ENCODE data around the gene DUSP16.

DUSP16 gene

DNA sequence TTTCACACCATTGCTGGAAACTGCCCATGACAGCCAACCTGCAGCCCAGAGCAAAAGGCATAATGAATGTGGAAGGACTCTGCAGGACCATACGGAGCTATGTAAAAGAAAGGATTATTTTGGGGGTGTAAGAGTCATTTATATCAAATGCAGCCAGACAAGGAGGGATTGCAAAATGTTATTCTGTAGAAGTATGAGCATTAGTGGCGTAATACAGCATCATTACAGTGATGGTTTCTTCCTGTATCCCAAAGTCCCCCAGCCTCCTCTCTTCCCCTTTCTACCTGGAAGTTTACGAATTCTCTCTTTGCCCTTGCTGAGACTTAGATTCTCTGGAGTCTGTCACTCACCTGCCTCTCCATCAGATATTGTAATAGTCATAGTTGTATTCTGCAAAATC, 115.9 kb downstream of the DUSP16 start:
- no peak overlapping the region for H3K27ac ChIP-seq (ENCODE audit: insufficient read depth, low read depth, low read length, poor library complexity, severe bottlenecking)
- no peak overlapping the region for H3K4me3 ChIP-seq (ENCODE audit: insufficient read depth, low read depth, low read length)
- no peaks in the 10 kb centered on the region for H3K4me1 ChIP-seq (ENCODE audit: control insufficient read depth, insufficient read depth, low read length)
- H3K9me3 ChIP-seq (ENCODE audit: control insufficient read depth, low read length), result no peaks in the 10 kb centered on the region
- WGBS, 2 experiments, result 83 to 92% methylated on average over 3 of the region's 3 CpGs
- H3K36me3 ChIP-seq (ENCODE audit: control insufficient read depth, insufficient read depth, low read length), result no peaks in the 10 kb centered on the region
- no peaks in the 10 kb centered on the region for H3K27me3 ChIP-seq (ENCODE audit: control insufficient read depth, insufficient read depth, low read length, poor library complexity, severe bottlenecking)

- no peaks in the 10 kb centered on the region for H3K27me3 ChIP-seq (ENCODE audit: control insufficient read depth, insufficient read depth, low read length, poor library complexity, severe bottlenecking)
- H3K36me3 ChIP-seq (ENCODE audit: control insufficient read depth, insufficient read depth, low read length), result no peaks in the 10 kb centered on the region
- no peaks in the 10 kb centered on the region for H3K4me1 ChIP-seq (ENCODE audit: control insufficient read depth, insufficient read depth, low read length)
- 93 to 100% methylated on average over 1 to 2 of the region's 2 CpGs for WGBS, 2 experiments
- H3K4me3 ChIP-seq (ENCODE audit: insufficient read depth, low read depth, low read length), result no peak overlapping the region
- no peaks in the 10 kb centered on the region for H3K9me3 ChIP-seq (ENCODE audit: control insufficient read depth, low read length)
- H3K27ac ChIP-seq (ENCODE audit: insufficient read depth, low read depth, low read length, poor library complexity, severe bottlenecking), result no peak overlapping the region
These were observed 116.8 kb downstream of the DUSP16 start for GRCh38 chr12:12445882-12446181.

GRCh38 chr12:12445165-12445881, 117.3 kb downstream of the DUSP16 start:
- no peak overlapping the region for H3K4me3 ChIP-seq (ENCODE audit: insufficient read depth, low read depth, low read length)
- no peaks in the 10 kb centered on the region for H3K27me3 ChIP-seq (ENCODE audit: control insufficient read depth, insufficient read depth, low read length, poor library complexity, severe bottlenecking)
- H3K9me3 ChIP-seq (ENCODE audit: control insufficient read depth, low read length), result no peaks in the 10 kb centered on the region
- H3K27ac ChIP-seq (ENCODE audit: insufficient read depth, low read depth, low read length, poor library complexity, severe bottlenecking), result no peak overlapping the region
- 88 to 100% methylated on average over 3 to 4 of the region's 4 CpGs for WGBS, 2 experiments
- H3K36me3 ChIP-seq (ENCODE audit: control insufficient read depth, insufficient read depth, low read length), result no peaks in the 10 kb centered on the region
- H3K4me1 ChIP-seq (ENCODE audit: control insufficient read depth, insufficient read depth, low read length), result no peaks in the 10 kb centered on the region

- no peak overlapping the region for H3K4me3 ChIP-seq (ENCODE audit: insufficient read depth, low read depth, low read length)
- no peak overlapping the region for H3K27ac ChIP-seq (ENCODE audit: insufficient read depth, low read depth, low read length, poor library complexity, severe bottlenecking)
- no peaks in the 10 kb centered on the region for H3K9me3 ChIP-seq (ENCODE audit: control insufficient read depth, low read length)
- H3K27me3 ChIP-seq (ENCODE audit: control insufficient read depth, insufficient read depth, low read length, poor library complexity, severe bottlenecking), result no peaks in the 10 kb centered on the region
- 96 to 99% methylated on average over 5 of the region's 5 CpGs for WGBS, 2 experiments
- no peaks in the 10 kb centered on the region for H3K4me1 ChIP-seq (ENCODE audit: control insufficient read depth, insufficient read depth, low read length)
- no peaks in the 10 kb centered on the region for H3K36me3 ChIP-seq (ENCODE audit: control insufficient read depth, insufficient read depth, low read length)
These were observed 119.2 kb downstream of the DUSP16 start for GRCh38 chr12:12443431-12443878.

DNA sequence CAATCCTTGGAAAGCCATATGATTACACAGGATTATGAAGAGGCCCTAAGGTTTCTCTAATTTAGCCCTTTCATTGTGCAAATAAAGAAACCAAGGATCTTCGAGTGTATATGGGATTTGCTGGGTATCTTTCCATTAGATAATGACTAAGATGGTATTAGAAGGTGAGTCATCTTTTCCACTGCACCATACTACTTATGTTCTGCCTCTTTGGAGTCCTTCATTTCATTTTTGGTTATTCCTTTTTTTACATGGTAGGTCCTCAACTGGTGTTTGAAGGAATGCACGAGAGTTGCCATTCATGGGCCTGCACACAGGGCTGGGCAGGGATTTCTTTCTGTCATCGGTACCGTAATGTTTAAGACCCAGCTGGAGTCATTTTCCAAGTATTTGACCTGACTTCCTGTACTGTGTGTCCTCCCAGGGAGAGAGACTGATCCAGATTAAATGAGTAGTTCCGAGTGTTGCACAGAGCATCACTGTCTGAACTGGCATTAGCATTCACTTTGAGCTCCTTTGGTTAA, 120.1 kb downstream of the DUSP16 start:
- H3K4me1 ChIP-seq (ENCODE audit: control insufficient read depth, insufficient read depth, low read length), result no peaks in the 10 kb centered on the region
- no peak overlapping the region for H3K4me3 ChIP-seq (ENCODE audit: insufficient read depth, low read depth, low read length)
- H3K27ac ChIP-seq (ENCODE audit: insufficient read depth, low read depth, low read length, poor library complexity, severe bottlenecking), result no peak overlapping the region
- no peaks in the 10 kb centered on the region for H3K27me3 ChIP-seq (ENCODE audit: control insufficient read depth, insufficient read depth, low read length, poor library complexity, severe bottlenecking)
- no peaks in the 10 kb centered on the region for H3K9me3 ChIP-seq (ENCODE audit: control insufficient read depth, low read length)
- no peaks in the 10 kb centered on the region for H3K36me3 ChIP-seq (ENCODE audit: control insufficient read depth, insufficient read depth, low read length)
- 95 to 97% methylated on average over 4 to 5 of the region's 5 CpGs for whole genome bisulfite sequencing, 2 experiments

DNA sequence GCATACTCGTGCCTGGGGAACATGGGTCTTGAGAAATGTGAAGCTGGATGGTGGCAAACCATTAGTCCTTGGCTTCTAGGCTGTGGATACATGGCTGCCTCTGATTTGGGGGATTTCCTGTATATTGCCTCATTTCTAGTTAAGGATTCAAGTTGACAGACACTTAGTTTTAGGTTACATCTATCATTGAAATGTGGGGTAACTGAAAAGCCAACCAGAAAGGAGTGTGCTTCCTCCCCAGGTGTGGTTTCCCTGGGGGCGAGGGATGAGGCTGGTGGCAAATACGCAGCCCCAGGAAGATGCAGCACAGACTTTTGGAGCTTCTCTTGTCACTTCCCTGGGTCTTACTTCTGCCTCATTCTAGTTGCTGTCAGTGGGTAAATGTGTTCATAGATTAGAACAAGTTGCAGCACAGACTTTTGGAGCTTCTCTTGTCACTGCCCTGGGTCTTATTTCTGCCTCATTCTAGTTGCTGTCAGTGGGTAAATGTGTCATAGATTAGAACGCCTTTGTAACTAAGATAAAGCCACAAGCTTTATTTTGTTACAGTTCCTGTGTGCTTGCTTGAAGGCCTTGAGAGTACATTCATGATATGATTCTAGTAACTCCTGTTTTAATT, 120.7 kb downstream of the DUSP16 start:
- H3K27ac ChIP-seq (ENCODE audit: insufficient read depth, low read depth, low read length, poor library complexity, severe bottlenecking), result no peak overlapping the region
- no peaks in the 10 kb centered on the region for H3K36me3 ChIP-seq (ENCODE audit: control insufficient read depth, insufficient read depth, low read length)
- no peak overlapping the region for H3K4me3 ChIP-seq (ENCODE audit: insufficient read depth, low read depth, low read length)
- WGBS, 2 experiments, result 86 to 95% methylated on average over 4 of the region's 4 CpGs
- H3K4me1 ChIP-seq (ENCODE audit: control insufficient read depth, insufficient read depth, low read length), result no peaks in the 10 kb centered on the region
- no peaks in the 10 kb centered on the region for H3K27me3 ChIP-seq (ENCODE audit: control insufficient read depth, insufficient read depth, low read length, poor library complexity, severe bottlenecking)
- no peaks in the 10 kb centered on the region for H3K9me3 ChIP-seq (ENCODE audit: control insufficient read depth, low read length)

DNA sequence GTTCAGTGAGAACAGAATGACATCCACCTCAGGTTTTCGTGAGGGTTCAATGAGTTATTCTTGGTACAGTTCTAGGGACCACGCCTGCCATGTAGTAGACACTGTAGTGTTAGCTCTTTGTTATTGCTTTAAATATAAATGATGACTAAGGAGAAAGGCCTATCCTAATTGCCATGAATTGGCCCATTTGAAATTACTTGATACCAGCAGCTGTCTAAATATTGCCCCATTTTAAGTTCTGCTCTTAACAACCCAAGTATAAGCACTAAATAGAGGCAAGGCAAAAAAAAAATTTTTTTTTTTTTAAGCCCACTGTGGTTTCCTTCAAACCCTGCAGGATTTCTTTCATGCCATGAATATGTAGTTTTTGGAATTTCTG, 121.2 kb downstream of the DUSP16 start:
- H3K27ac ChIP-seq (ENCODE audit: insufficient read depth, low read depth, low read length, poor library complexity, severe bottlenecking), result no peak overlapping the region
- H3K4me3 ChIP-seq (ENCODE audit: insufficient read depth, low read depth, low read length), result no peak overlapping the region
- H3K27me3 ChIP-seq (ENCODE audit: control insufficient read depth, insufficient read depth, low read length, poor library complexity, severe bottlenecking), result no peaks in the 10 kb centered on the region
- H3K9me3 ChIP-seq (ENCODE audit: control insufficient read depth, low read length), result no peaks in the 10 kb centered on the region
- WGBS, 2 experiments, result 97 to 100% methylated on average over 2 of the region's 2 CpGs
- no peaks in the 10 kb centered on the region for H3K36me3 ChIP-seq (ENCODE audit: control insufficient read depth, insufficient read depth, low read length)
- no peaks in the 10 kb centered on the region for H3K4me1 ChIP-seq (ENCODE audit: control insufficient read depth, insufficient read depth, low read length)

GRCh38 chr12:12440784-12441428, 121.8 kb downstream of the DUSP16 start:
- H3K4me3 ChIP-seq (ENCODE audit: insufficient read depth, low read depth, low read length), result no peak overlapping the region
- H3K4me1 ChIP-seq (ENCODE audit: control insufficient read depth, insufficient read depth, low read length), result no peaks in the 10 kb centered on the region
- no peak overlapping the region for H3K27ac ChIP-seq (ENCODE audit: insufficient read depth, low read depth, low read length, poor library complexity, severe bottlenecking)
- H3K27me3 ChIP-seq (ENCODE audit: control insufficient read depth, insufficient read depth, low read length, poor library complexity, severe bottlenecking), result no peaks in the 10 kb centered on the region
- no peaks in the 10 kb centered on the region for H3K9me3 ChIP-seq (ENCODE audit: control insufficient read depth, low read length)
- 94 to 97% methylated on average over 4 of the region's 4 CpGs for WGBS, 2 experiments
- no peaks in the 10 kb centered on the region for H3K36me3 ChIP-seq (ENCODE audit: control insufficient read depth, insufficient read depth, low read length)

DNA sequence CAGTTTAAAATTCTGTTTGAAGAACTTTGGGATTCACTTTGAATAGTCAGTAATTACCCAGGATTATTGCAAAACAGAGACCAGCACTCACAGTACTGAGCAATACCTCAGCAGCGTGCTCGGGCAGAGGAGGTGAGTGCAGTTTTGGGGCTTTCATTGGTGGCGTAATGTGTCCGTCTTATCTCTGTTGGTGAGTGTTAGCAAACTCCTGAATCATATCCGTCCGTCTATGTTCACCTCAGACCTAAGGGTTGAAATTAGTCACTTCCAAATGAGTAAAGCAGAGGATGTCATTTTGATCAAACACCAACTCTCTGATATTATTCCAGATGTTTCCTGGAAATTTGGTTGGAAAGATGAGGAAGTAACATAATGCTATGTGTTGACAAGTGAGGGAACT, 123.0 kb downstream of the DUSP16 start:
- 82% methylated on average over 6 of the region's 6 CpGs for WGBS, 2 experiments
- Histone ChIP-seq H3K9me3 (ENCODE audit: control insufficient read depth, low read length) (no peaks in the 10 kb centered on the region), H3K4me3 (ENCODE audit: insufficient read depth, low read depth, low read length) (no peak overlapping the region), H3K27me3 (ENCODE audit: control insufficient read depth, insufficient read depth, low read length, poor library complexity, severe bottlenecking) (no peaks in the 10 kb centered on the region), H3K4me1 (ENCODE audit: control insufficient read depth, insufficient read depth, low read length) (no peaks in the 10 kb centered on the region), H3K36me3 (ENCODE audit: control insufficient read depth, insufficient read depth, low read length) (no peaks in the 10 kb centered on the region), H3K27ac (ENCODE audit: insufficient read depth, low read depth, low read length, poor library complexity, severe bottlenecking) (no peak overlapping the region)

- no peaks in the 10 kb centered on the region for H3K9me3 ChIP-seq (ENCODE audit: control insufficient read depth, low read length)
- H3K27ac ChIP-seq (ENCODE audit: insufficient read depth, low read depth, low read length, poor library complexity, severe bottlenecking), result no peak overlapping the region
- no peak overlapping the region for H3K4me3 ChIP-seq (ENCODE audit: insufficient read depth, low read depth, low read length)
- H3K4me1 ChIP-seq (ENCODE audit: control insufficient read depth, insufficient read depth, low read length), result no peaks in the 10 kb centered on the region
- 98% methylated on average over 2 of the region's 2 CpGs for WGBS, 2 experiments
- H3K36me3 ChIP-seq (ENCODE audit: control insufficient read depth, insufficient read depth, low read length), result no peaks in the 10 kb centered on the region
- H3K27me3 ChIP-seq (ENCODE audit: control insufficient read depth, insufficient read depth, low read length, poor library complexity, severe bottlenecking), result no peaks in the 10 kb centered on the region
These were observed 125.8 kb downstream of the DUSP16 start for GRCh38 chr12:12436831-12437345.
